Peyer's patch (tissue), 4 donors: Measurements from ENCODE around the gene TRIM22.

Experiments used
- CTCF ChIP-seq, 6 experiments: fragments of 450-650 bp in 4 of 6; fragments of 200-600 bp in 2 of 6; sonication (generic) in 1 of 6; IDR thresholded peaks; one replicate each; pipeline ENCODE4 v1.5.1; 2017 to 2019; ENCODE audit warnings: antibody characterized with exemption in 6 of 6, mild to moderate bottlenecking in 3 of 6, moderate library complexity in 1 of 6
- POLR2A ChIP-seq, 2 donors: fragments of 450-650 bp; IDR thresholded peaks; one replicate each; pipeline ENCODE4 v1.5.1; 2017; ENCODE audit warnings: antibody characterized with exemption in 2 of 2, mild to moderate bottlenecking in 2 of 2, moderate library complexity in 2 of 2

GRCh38 chr11:5705688-5706087 is 16.1 kb downstream of the TRIM22 start:
- TF ChIP-seq CTCF (IDR thresholded peaks at IDR 0.05): no peak
- TF ChIP-seq POLR2A (IDR thresholded peaks at IDR 0.05): no peak
